Neuronal stem cell (in vitro differentiated cells): ENCODE data around the gene HMGB1.

ENCODE experiments used
- DNase-seq: peaks from one replicate; pipeline ENCODE4 v3.0.0-alpha.2; 2013; ENCODE audit warnings: low spot score
- H2AFZ ChIP-seq: one replicate; pipeline ENCODE4 v1.6.1; 2013; ENCODE audit warnings: mild to moderate bottlenecking, low read length, inconsistent platforms
- H2AK5ac ChIP-seq: 2 replicates; pipeline ENCODE4 v1.6.1; 2013; ENCODE audit warnings: low read depth, mild to moderate bottlenecking, inconsistent platforms, low read length, moderate library complexity, mixed read lengths
- H2BK120ac ChIP-seq: 2 replicates; pipeline ENCODE4 v1.6.1; 2013; ENCODE audit warnings: low read depth, mild to moderate bottlenecking, inconsistent platforms, low read length, moderate library complexity, mixed read lengths
- H2BK12ac ChIP-seq: one replicate; pipeline ENCODE4 v1.6.1; 2013; ENCODE audit warnings: low read length, inconsistent platforms
- H2BK15ac ChIP-seq: 2 replicates; pipeline ENCODE4 v1.6.1; 2013; ENCODE audit warnings: mild to moderate bottlenecking, low read length, inconsistent platforms, mixed read lengths
- H2BK5ac ChIP-seq: one replicate; pipeline ENCODE4 v1.6.1; 2013; ENCODE audit warnings: inconsistent platforms, mild to moderate bottlenecking, low read length, moderate library complexity
- H3K14ac ChIP-seq: one replicate; pipeline ENCODE4 v1.6.1; 2013; ENCODE audit warnings: low read length, inconsistent platforms
- H3K18ac ChIP-seq: 2 replicates; pipeline ENCODE4 v1.6.1; 2013; ENCODE audit warnings: low read length, inconsistent platforms
- H3K23ac ChIP-seq: 2 replicates; pipeline ENCODE4 v1.6.1; 2013; ENCODE audit warnings: low read depth, mild to moderate bottlenecking, mixed read lengths, low read length, inconsistent platforms; ENCODE audit not compliant: poor library complexity
- H3K27ac ChIP-seq: replicated peaks from 3 replicates; pipeline ENCODE4 v1.5.1; 2013; ENCODE audit warnings: low read length, inconsistent platforms
- H3K27me3 ChIP-seq, 3 experiments: 2 replicates each; pipeline ENCODE4 v1.6.1; 2013; ENCODE audit warnings: low read length in 3 of 3, mild to moderate bottlenecking in 2 of 3, inconsistent platforms in 1 of 3, low read depth in 1 of 3, mixed read lengths in 1 of 3, moderate library complexity in 1 of 3; ENCODE audit not compliant: control insufficient read depth in 3 of 3, insufficient read depth in 3 of 3
- H3K36me3 ChIP-seq, 2 donors: replicated peaks in 1 of 2; 2 replicates each; pipeline ENCODE4 v1.6.1; 2013; ENCODE audit warnings: low read length in 2 of 2; ENCODE audit not compliant: control insufficient read depth in 2 of 2, insufficient read depth in 2 of 2
- H3K4ac ChIP-seq: 2 replicates; pipeline ENCODE4 v1.6.1; 2013; ENCODE audit warnings: inconsistent platforms, mild to moderate bottlenecking, low read length, moderate library complexity
- H3K4me1 ChIP-seq, 2 donors: 1 replicate in 1 of 2; 2 replicates in 1 of 2; pipeline ENCODE4 v1.6.1; 2013; ENCODE audit warnings: low read length in 2 of 2, low read depth in 1 of 2; ENCODE audit not compliant: control insufficient read depth in 2 of 2, insufficient read depth in 1 of 2
- H3K4me2 ChIP-seq: one replicate; pipeline ENCODE4 v1.6.1; 2013; ENCODE audit warnings: mild to moderate bottlenecking, low read length, inconsistent platforms; ENCODE audit not compliant: insufficient read depth, poor library complexity, severe bottlenecking
- H3K4me3 ChIP-seq, 2 donors: 2 replicates each; pipeline ENCODE4 v1.5.1; 2013; ENCODE audit warnings: low read length in 2 of 2, mild to moderate bottlenecking in 2 of 2, inconsistent platforms in 1 of 2, moderate library complexity in 1 of 2
- H3K79me1 ChIP-seq: one replicate; pipeline ENCODE4 v1.6.1; 2013; ENCODE audit warnings: low read depth, mild to moderate bottlenecking, inconsistent platforms, low read length, moderate library complexity
- H3K9ac ChIP-seq: one replicate; pipeline ENCODE4 v1.6.1; 2013; ENCODE audit warnings: mild to moderate bottlenecking, low read depth, low read length, inconsistent platforms; ENCODE audit not compliant: poor library complexity
- H3K9me3 ChIP-seq, 2 donors: replicated peaks in 1 of 2; 2 replicates each; pipeline versions ENCODE3 to v1.6.1; 2013; ENCODE audit warnings: low read length in 2 of 2, mild to moderate bottlenecking in 2 of 2, inconsistent platforms in 1 of 2, low read depth in 1 of 2, mixed read lengths in 1 of 2, moderate library complexity in 1 of 2; ENCODE audit not compliant: control insufficient read depth in 2 of 2, insufficient read depth in 1 of 2
- H4K8ac ChIP-seq: one replicate; pipeline ENCODE4 v1.6.1; 2013; ENCODE audit warnings: low read depth, mild to moderate bottlenecking, inconsistent platforms, low read length, moderate library complexity
- H4K91ac ChIP-seq: one replicate; pipeline ENCODE4 v1.6.1; 2013; ENCODE audit warnings: low read length, low read depth, mild to moderate bottlenecking, inconsistent platforms; ENCODE audit not compliant: poor library complexity
- WGBS, 2 donors: extraction: QIAGEN DNeasy Blood & Tissue Kit; methylation state at CpG; one replicate each; pipeline ENCODE4 v1.1.7; 2013; ENCODE audit warnings: missing lambda C conversion rate in 2 of 2, mixed read lengths in 1 of 2; ENCODE audit not compliant: insufficient read length in 2 of 2, insufficient replicate concordance in 1 of 2; ENCODE audit errors: extremely low coverage in 2 of 2; 5-methylcytosine and 5-hydroxymethylcytosine counted together

Gene HMGB1

GRCh38 chr13:30418075-30418716 is 47.5 kb downstream of the HMGB1 start:
- H3K9me3 ChIP-seq = no peaks in the 10 kb centered on the region
- H3K27me3 ChIP-seq = peaks cover 0 to 44% (median 0%) of the 10 kb centered on the region in 3 experiments
- H2BK12ac ChIP-seq = no peak overlapping the region
- H4K8ac ChIP-seq = no peak overlapping the region
- no peak overlapping the region for H4K91ac ChIP-seq
- no peak overlapping the region for H3K18ac ChIP-seq
- H2BK15ac ChIP-seq = no peak overlapping the region
- H3K36me3 ChIP-seq = no peaks in the 10 kb centered on the region
- H3K79me1 ChIP-seq = no peaks in the 10 kb centered on the region
- H2BK5ac ChIP-seq = no peak overlapping the region
- no peak overlapping the region for H3K4ac ChIP-seq
- no peak overlapping the region for H3K23ac ChIP-seq
- no peak overlapping the region for H2AFZ ChIP-seq
- no peak overlapping the region for H2BK120ac ChIP-seq
- peaks cover 6 to 7% of the 10 kb centered on the region in 2 donors for H3K4me1 ChIP-seq
- no peak for DNase-seq
- no peak overlapping the region for H3K4me3 ChIP-seq
- H2AK5ac ChIP-seq = no peak overlapping the region
- no CpG with 5 or more reads among the region's 6 CpGs for WGBS, 2 donors
- H3K27ac ChIP-seq = no peak overlapping the region
- H3K4me2 ChIP-seq = no peak overlapping the region
- no peak overlapping the region for H3K14ac ChIP-seq
- no peak overlapping the region for H3K9ac ChIP-seq

- Histone ChIP-seq H2BK5ac (no peak overlapping the region), H2BK12ac (no peak overlapping the region), H2BK120ac (no peak overlapping the region), H2AFZ (no peak overlapping the region), H3K23ac (no peak overlapping the region), H2AK5ac (no peak overlapping the region), H3K36me3 (no peaks in the 10 kb centered on the region), H3K9ac (no peak overlapping the region), H3K4ac (no peak overlapping the region), H4K8ac (no peak overlapping the region), H3K27me3 (peaks cover 0 to 40% (median 0%) of the 10 kb centered on the region in 3 experiments), H4K91ac (no peak overlapping the region), H3K4me2 (no peak overlapping the region), H3K79me1 (no peaks in the 10 kb centered on the region), H3K27ac (no peak overlapping the region), H3K9me3 (no peaks in the 10 kb centered on the region), H3K14ac (no peak overlapping the region), H3K4me3 (no peak overlapping the region), H3K4me1 (peaks cover 3 to 7% of the 10 kb centered on the region in 2 donors), H3K18ac (no peak overlapping the region), H2BK15ac (no peak overlapping the region)
- no CpG with 5 or more reads among the region's 1 CpG for WGBS, 2 donors
- DNase-seq = no peak
Observed at GRCh38 chr13:30416471-30416870, 49.3 kb downstream of the HMGB1 start.

GRCh38 chr13:30415430-30416030 is 50.2 kb downstream of the HMGB1 start:
- no peak overlapping the region for H4K8ac ChIP-seq
- H3K18ac ChIP-seq = no peak overlapping the region
- H3K36me3 ChIP-seq = no peaks in the 10 kb centered on the region
- no peak overlapping the region for H3K9ac ChIP-seq
- H2BK15ac ChIP-seq = no peak overlapping the region
- WGBS, 2 donors = no CpG with 5 or more reads among the region's 3 CpGs
- DNase-seq = no peak
- no peak overlapping the region for H2AFZ ChIP-seq
- H3K23ac ChIP-seq = no peak overlapping the region
- H2BK5ac ChIP-seq = no peak overlapping the region
- H3K14ac ChIP-seq = no peak overlapping the region
- H3K9me3 ChIP-seq = no peaks in the 10 kb centered on the region
- no peak overlapping the region for H3K4ac ChIP-seq
- H4K91ac ChIP-seq = no peak overlapping the region
- H3K79me1 ChIP-seq = no peaks in the 10 kb centered on the region
- H2AK5ac ChIP-seq = no peak overlapping the region
- peaks cover 0 to 39% (median 0%) of the 10 kb centered on the region in 3 experiments for H3K27me3 ChIP-seq
- peaks cover 0 to under 1% of the 10 kb centered on the region in 2 donors for H3K4me1 ChIP-seq
- no peak overlapping the region for H3K4me3 ChIP-seq
- H2BK12ac ChIP-seq = no peak overlapping the region
- no peak overlapping the region for H3K27ac ChIP-seq
- no peak overlapping the region for H2BK120ac ChIP-seq
- no peak overlapping the region for H3K4me2 ChIP-seq

- Histone ChIP-seq H4K8ac (no peak overlapping the region), H3K9me3 (peaks cover 2 to 4% of the 10 kb centered on the region in 2 donors), H2AFZ (no peak overlapping the region), H2BK12ac (no peak overlapping the region), H3K14ac (no peak overlapping the region), H3K23ac (no peak overlapping the region), H2BK120ac (no peak overlapping the region), H2BK15ac (no peak overlapping the region), H3K27me3 (peaks cover 0 to 32% (median 3%) of the 10 kb centered on the region in 3 experiments), H2BK5ac (no peak overlapping the region), H3K9ac (no peak overlapping the region), H3K4ac (no peak overlapping the region), H2AK5ac (no peak overlapping the region), H3K27ac (no peak overlapping the region), H3K36me3 (no peaks in the 10 kb centered on the region), H4K91ac (no peak overlapping the region), H3K4me1 (no peaks in the 10 kb centered on the region), H3K79me1 (no peaks in the 10 kb centered on the region), H3K4me2 (no peak overlapping the region), H3K4me3 (no peak overlapping the region), H3K18ac (no peak overlapping the region)
- no CpG with 5 or more reads among the region's 3 CpGs for WGBS, 2 donors
- no peak for DNase-seq
Observed at GRCh38 chr13:30413842-30414241, 51.9 kb downstream of the HMGB1 start.
